CD4-positive, alpha-beta T cell treated with Interleukin-12 subunit alpha and Interleukin-12 subunit beta, for 1 hour (primary cell): Measurements from ENCODE around the gene ZNF148.

ENCODE experiments used
- DNase-seq: peaks from one replicate; pipeline ENCODE4 v3.0.0-alpha.2; 2020

ZNF148 gene

DNA sequence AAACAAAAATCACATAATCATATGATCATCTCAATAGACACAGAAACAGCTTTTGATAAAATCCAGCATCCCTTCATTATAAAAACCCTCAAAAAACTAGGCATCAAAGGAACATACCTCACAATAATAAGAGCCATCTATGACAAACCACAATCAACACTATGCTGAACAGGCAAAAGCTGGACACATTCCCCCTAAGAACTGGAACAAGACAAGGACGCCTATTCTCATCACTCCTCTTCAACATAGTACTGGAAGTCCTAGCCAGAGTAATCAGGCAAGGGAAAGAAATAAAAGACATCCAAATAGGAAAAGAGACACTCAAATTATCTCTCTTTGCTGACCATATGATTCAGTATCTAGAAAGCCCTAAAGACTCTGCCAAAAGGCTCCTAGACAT lies 107.7 kb downstream of the ZNF148 start:
- DNase-seq: no peak

DNA sequence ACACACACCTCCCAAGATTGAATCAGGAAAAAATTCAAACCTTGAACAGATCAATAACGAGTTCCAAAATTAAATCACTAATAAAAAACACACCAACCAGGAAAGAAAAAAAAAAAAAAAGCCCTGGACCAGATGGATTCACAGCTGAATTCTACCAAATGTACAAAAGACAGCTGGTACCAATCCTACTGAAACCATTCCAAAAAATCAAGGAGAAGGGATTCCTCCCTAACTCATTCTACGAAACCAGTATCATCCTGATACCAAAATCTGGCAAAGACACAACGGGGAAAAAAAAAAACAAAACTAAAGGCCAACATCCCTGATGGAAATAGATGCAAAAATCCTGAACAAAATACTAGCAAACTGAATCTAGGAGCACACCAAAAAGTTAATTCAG lies 108.2 kb downstream of the ZNF148 start:
- no peak for DNase-seq

- DNase-seq: no peak
Measured at GRCh38 chr3:125262161-125262560, 113.0 kb downstream of the ZNF148 start.

GRCh38 chr3:125261031-125261430 lies 114.1 kb downstream of the ZNF148 start:
- no peak for DNase-seq

DNA sequence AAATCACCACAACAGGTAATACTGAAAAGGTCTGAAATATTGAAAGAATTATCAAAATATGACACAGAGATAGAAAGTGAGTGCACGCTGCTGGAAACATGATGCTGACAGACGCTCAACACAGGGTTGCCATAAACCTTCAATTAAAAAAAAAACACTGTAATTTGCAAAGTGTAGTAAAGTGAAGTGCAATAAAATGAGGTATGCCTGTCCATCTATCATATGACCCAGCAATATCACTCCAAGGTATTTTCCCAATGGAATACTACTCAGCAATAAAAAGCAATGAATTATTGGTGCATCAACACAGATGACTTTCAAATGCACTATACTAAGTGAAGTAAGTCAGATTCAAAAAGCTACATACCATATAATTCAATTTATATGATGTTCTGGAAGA lies 115.0 kb downstream of the ZNF148 start:
- no peak for DNase-seq

DNA sequence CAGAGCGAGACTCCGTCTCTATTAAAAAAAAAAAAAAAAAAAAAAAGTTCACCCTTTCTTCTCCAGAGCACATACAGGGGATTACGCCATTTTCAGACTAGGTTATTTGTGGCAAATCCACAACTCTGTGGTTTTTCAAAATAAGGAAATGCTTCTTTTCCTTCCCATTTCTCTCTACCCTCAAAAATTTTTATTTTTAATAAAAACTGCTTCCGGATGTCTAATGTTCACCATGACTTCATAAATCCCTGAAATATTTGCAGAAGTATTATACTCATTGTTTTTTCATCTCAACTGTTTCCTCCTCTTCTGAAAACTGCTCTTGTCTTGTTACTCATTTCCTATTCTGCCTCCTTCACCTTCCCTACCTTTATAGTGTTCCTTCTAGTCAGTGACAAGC lies 117.6 kb downstream of the ZNF148 start:
- no peak for DNase-seq

DNA sequence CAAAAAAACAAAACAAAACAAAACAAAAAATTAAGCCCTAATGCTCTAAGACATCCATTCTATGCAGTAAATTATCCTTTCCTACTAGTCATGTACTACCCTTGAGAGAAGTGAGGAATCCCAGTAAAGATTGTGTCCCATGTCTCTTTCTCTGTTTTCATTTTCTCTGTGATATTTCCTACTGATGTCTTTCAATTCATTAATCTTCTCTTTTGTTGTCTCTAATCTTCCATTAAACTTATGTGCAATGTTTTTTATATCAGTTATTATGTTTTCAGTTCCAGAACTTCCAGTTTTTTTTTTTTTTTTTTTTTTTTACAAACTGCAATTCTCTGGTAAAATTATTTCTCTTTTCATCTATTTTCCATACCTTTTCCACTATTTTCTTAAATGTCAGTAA lies 118.5 kb downstream of the ZNF148 start:
- DNase-seq: no peak

DNA sequence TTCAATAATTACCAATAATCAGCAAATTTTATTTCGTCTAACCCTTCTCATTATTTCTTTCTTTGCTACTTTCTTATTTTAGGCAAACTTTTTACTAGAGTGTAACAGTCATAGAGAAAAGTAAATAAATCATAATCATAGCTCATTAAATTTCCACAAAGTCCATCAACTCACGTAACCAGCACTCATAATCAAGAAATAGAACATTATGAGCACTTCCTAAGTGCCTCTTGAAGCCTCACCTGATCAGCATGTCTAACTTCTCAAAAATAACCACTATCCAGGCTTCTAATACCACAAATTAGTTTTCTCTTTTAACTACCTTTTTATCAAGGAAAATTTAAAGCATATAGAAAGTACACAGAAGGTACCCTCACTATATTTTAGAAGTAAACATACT lies 124.2 kb downstream of the ZNF148 start:
- DNase-seq: no peak

GRCh38 chr3:125246237-125246636 lies 128.9 kb downstream of the ZNF148 start:
- DNase-seq: no peak

- DNase-seq: no peak
Measured at GRCh38 chr3:125245521-125245920, 129.6 kb downstream of the ZNF148 start.

DNA sequence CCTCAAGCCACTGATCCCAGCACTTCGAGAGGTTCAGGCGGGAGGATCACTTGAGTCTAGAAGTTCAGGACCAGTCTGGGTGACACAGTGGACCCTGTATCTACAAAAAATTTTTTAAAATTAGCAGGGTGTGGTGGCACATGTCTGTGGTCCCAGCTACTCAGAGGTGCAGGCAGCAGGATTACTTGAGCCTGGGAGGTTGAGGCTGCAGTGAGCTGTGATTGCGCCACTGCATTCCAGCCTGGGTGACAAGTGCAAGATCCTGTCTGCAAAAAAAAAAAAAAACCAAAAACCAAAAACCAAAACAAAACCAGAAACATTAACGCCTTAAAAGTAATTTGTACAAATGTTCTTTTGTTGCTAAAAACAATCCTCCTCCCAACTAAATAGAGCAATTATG lies 134.6 kb downstream of the ZNF148 start:
- DNase-seq: no peak

DNA sequence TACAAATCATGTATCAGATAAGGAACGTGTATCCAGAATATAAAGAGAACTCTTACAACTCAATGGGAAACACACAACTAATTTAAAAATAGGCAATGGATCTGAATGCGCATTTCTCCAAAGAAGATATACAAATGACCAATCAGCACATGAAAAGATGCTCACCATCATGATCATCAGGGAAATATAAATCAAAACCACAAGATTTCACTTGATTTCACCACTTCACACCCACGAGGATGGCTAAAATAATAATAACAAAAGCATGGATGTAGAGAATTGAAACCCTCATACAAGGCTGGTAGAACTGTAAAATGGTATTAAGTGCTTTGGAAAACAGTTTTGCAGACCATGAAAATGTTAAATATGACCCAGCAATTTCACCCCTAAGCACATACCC lies 135.9 kb downstream of the ZNF148 start:
- no peak for DNase-seq

DNA sequence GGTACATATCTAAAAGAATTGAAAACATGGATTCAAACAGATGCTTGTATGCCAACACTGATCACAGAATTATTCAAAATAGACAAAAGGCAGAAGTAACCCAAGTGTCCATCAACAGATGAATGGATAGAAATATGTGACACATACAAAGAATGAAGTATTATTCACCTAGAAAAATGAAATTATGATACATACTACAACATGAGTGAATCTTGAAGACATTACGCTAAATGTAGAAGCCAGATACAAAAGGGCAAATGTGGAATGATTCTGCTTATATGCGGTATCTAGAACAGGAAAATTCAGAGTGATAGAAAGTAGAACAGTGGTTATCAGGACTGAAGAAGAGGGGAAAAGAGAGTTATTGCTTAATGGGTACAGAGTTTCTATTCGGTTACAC lies 136.4 kb downstream of the ZNF148 start:
- DNase-seq: no peak

GRCh38 chr3:125236331-125236903 lies 138.7 kb downstream of the ZNF148 start:
- no peak for DNase-seq

DNA sequence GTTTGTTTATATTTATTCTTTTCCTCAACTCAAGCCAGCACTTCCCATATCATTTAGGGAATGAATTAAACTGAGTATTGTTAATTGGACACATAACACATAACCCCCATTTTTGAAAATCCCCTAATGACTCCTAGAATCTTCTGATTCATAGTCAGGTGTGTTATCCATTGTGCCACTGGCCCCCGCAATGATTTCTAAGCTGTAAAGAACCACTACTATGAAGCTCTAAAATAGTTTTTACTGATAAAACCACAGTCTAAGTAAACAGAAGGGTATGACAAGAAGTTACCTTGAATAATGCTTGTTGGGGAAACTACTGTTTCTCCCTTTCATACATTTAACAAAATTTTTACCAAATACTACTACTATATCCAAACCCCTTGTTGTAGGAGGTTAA lies 140.3 kb downstream of the ZNF148 start:
- DNase-seq: no peak

GRCh38 chr3:125232401-125232800 lies 142.7 kb downstream of the ZNF148 start:
- no peak for DNase-seq

DNA sequence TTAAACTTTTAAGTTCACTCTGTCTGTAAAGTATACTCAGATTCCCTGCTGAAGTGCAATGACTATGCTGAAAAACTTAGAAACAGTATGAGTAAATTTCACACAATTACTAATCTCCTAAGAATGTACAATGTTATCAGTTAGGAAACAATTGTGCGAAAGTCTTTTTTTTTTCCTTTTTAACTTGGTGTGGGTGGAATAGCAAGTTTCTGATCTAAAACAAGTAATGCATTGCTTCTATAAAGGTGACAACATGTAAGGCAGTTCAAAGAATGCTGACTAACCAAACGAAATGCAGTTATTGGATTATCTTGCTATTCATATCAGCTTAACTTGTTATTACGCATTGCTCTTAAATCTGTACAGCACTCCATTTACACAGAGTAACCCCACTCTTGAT lies 143.2 kb downstream of the ZNF148 start:
- no peak for DNase-seq

GRCh38 chr3:125229707-125230106 lies 145.4 kb downstream of the ZNF148 start:
- DNase-seq: no peak

GRCh38 chr3:125229168-125229567 lies 146.0 kb downstream of the ZNF148 start:
- no peak for DNase-seq

- DNase-seq: no peak
Measured at GRCh38 chr3:125221831-125222230, 153.3 kb downstream of the ZNF148 start.

DNA sequence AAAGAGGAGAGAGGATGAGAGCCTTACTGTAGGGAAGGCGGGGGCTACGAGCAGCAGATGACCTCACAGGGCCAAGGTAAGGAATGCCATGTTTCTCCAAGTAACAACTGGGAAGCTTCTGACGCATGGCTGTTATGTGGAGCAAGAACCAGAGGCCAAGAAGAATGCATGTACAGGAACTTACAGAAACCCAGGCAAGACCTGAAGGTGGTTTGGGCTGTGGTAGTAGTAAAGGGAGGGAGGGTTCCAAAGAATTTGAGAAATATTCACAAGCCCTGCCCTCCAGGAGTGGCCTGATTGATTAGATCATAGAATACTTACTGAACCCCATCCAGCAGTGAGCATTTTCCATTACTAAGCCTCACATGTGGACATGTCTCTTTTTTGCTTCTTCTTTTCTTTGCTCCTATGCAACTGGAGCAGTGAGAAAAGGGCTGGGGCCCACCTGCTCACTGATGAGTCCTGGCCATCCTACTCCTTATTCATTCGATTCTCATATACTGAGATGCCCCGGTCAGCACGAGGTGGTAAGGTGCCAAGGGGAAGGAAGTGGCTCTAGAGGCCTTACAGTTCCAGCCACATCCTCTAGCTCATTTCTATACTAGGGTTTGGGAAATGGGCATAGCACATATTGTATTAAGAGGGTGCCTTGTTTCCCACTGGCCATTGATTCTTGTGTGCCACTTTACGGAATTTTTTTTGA lies 154.2 kb downstream of the ZNF148 start:
- no peak for DNase-seq

DNA sequence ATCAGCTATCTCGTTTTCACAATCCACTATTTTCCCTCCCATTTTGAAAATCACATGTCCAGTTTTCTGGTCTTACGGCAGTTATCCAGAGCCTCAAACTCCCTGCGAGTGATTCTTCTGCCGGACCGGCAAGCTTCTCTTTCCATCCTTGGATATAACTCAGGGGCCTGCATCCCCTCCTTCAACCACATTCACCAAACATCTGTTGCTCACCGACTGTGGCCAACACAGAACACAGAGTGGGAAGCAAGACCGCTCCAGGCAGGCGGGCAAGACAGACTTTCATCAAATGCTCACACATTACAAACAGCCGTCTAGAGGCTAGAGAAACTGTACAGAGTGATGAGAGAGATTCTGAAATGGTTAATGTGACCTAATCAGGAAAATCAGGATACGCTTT lies 154.9 kb downstream of the ZNF148 start:
- DNase-seq: no peak

GRCh38 chr3:125219261-125219701 lies 155.8 kb downstream of the ZNF148 start:
- no peak for DNase-seq

DNA sequence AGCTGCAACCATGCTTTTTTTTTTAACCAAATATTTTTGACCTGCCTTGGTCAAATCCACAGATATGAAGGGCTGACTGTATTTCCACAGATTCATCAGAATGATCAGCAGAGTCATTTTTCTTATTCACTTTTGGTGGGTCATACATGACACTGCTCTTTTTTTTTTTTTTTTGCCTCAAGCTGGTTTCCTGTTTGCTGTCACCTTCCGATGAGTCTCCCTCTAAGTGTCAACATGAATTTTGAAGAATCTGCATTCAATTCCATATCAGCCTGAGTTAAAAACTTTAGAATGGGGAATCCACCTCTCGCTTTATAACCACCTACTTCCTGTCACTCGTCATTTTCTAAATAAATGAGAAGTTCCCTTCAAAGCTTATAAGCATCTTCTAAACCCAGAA lies 160.4 kb downstream of the ZNF148 start:
- no peak for DNase-seq

DNA sequence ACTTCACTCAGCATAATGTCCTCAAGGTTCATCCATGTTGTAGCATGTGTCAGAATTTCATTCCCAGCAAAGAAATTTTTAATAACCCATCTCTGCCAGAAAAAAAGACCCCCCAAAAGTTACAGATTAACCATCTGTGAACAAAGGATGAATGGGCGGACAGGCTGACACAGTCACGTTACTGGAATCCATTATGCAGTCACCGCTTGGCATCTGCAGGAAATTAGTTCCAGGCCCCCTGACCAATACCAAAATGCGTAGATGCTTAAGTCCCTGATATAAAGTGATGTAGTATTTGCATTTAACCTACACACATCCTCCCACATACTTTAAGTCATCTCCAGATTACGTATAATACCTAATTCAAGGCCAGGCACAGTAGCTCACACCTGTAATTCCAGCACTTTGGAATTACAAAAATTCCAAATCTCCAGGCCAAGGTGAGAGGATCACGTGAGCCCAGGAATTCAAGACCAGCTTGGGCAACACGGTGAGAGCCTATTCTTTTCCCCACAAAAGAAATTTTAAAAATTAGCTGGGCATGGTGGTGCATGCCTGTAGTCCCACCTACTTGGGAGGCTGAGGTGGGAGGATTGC lies 161.1 kb downstream of the ZNF148 start:
- no peak for DNase-seq
